ENCODE measurements around the gene IRX4.

- TF ChIP-seq CTCF (IDR thresholded peaks at IDR 0.05) (no peak), POLR2AphosphoS5 (IDR thresholded peaks at IDR 0.05) (no peak), POLR2A (IDR thresholded peaks at IDR 0.05) (no peak), EP300 (IDR thresholded peaks at IDR 0.05) (no peak)
Observed at GRCh38 chr5:1919209-1919566, 36.5 kb upstream of the IRX4 start.
